Measurements from ENCODE around the gene TXNDC11.

Gene TXNDC11

GRCh38 chr16:11687601-11688519, 54.8 kb downstream of the TXNDC11 start:
- DNase-seq, result no peak

DNA sequence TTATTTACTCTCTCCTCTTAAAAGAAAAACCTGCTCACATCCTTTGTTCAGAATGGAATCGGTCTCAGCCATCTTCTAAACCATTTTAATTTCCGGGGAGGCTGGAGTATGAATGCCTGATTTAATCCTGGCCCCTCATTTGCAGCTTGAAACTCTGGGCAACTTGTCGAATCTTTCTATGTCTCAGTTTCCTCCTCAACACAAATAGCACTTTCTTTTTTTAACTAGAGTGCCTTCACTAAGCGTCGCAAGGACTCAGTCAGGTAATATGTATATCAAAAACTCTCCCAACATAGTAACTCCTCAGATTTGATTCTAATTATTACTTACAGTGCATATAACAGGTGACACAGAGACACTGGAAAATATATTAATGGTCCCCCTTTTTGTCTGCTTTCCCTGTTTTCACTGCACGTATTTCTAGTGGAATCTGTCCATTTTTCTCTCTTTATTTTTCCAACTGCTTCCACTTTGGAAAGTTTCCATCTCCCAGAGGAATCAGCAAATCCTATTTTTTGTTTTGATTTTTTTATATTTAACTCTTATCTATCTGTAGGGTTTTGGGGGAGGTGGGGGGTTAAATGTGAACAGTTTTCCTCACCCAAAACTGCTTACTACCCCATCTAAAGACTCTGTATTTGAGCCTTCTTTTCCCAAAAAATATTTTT, 55.8 kb downstream of the TXNDC11 start:
- DNase-seq, result no peak

GRCh38 chr16:11685844-11686618, 56.6 kb downstream of the TXNDC11 start:
- no peak for DNase-seq

DNA sequence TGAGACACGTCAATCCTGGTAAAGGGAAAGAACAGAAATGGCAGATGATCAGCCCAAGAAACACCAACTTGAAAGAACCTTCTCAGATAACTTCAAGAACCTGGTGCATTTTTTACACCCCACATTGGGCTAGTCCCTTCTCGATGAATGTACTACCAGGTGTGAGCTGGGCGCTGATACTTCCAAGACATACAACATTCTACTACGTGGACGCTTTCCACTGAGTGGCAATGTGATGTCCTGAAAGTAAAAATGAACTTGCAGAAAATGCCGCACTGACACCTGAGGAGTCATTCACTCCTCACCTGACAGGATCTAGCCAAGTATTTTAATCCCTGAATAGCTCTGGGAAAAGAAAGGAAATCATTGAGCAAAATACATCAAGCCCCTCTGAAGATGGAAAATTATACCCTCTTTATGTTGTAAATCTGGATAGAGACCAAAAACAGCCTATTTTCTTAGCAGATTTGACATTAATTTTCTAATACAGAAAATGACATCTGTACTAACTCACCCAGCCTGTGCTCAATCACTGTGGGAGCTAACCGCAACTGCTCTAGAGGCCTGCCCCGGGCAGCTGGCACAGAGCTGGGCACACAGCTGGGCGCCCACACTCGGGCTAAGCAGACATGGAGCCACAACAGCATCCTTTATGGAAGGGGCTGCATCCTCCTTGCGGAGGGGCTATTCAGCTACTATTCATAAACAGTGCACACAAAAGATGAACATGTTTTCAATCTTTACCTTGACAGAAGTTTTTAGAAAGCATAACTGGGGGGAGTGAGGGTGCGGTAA, 58.2 kb downstream of the TXNDC11 start:
- DNase-seq, result no peak

GRCh38 chr16:11683145-11683544, 59.5 kb downstream of the TXNDC11 start:
- no peak for DNase-seq

DNA sequence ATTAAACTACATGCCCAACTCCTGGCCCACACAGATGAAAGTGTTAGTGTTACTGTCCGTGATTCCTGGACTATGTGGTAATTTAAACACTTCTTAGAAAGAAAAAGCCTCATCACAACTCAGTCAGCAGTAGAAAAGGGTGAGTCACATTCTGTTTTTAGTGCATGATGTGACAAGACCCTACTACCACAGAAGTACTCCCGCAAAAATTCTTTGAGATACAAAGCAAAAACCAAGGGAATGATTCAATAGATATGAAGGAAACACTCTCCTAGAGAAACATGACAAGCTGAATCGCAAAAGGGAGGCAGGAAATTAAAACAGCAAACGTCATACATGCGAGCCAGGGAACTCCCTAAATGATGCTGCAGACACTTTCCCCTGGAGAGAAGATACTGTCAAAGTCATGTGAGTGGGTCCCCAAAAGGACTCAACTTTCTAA, 60.0 kb downstream of the TXNDC11 start:
- DNase-seq, result peak; percentile 36

DNA sequence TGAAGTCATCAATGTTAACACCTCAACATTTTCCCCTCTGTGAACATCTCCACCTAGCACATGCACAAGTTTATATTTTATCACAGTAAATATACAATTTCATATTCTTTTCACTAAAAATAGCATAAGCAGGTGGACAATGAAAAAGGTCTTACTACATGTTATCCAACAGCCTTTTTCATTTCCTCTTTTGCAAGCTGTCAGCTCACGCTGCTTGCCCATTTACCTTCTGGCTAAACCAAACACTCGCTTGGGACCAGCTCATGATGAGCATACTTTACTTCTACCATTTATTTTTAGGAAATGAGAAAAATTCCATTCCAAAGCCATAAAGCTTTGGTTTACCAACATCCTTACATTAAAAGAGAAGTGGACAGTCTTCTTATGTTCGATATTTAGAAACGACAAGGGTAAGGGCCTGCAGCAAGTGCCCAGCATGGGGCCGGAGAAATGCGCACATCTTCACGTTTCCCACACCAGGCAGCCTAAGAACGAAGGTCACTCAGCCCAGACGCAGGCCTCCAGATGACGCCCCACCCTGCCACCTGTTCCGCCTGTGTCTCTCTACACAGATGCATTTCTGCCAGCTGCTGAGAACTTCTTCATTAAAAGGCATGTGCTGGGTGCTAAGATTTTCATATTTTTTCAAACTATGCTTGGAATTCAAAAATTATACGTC, 60.5 kb downstream of the TXNDC11 start:
- DNase-seq, result peak; percentile 54

- peak; percentile 57 for DNase-seq
Observed at GRCh38 chr16:11681556-11681955, 61.1 kb downstream of the TXNDC11 start.

- peak; percentile 18 for DNase-seq
Observed at GRCh38 chr16:11679941-11680911, 62.4 kb downstream of the TXNDC11 start.

- peak; percentile 16 for DNase-seq
Observed at GRCh38 chr16:11679250-11679649, 63.4 kb downstream of the TXNDC11 start.

- DNase-seq, result peak; percentile 15
Observed at GRCh38 chr16:11677959-11678881, 64.4 kb downstream of the TXNDC11 start.

- peak; percentile 15 for DNase-seq
Observed at GRCh38 chr16:11677451-11677951, 65.2 kb downstream of the TXNDC11 start.

- DNase-seq, result no peak
Observed at GRCh38 chr16:11676799-11677198, 65.9 kb downstream of the TXNDC11 start.

GRCh38 chr16:11675561-11676511, 66.8 kb downstream of the TXNDC11 start:
- no peak for DNase-seq

- no peak for DNase-seq
Observed at GRCh38 chr16:11674818-11675560, 67.7 kb downstream of the TXNDC11 start.

- DNase-seq, result no peak
Observed at GRCh38 chr16:11674001-11674817, 68.4 kb downstream of the TXNDC11 start.

All from CD4-positive, alpha-beta T cell treated with Interleukin-15 for 1 hour (primary cell).